ENCODE data around the gene DAB2IP.

DNA sequence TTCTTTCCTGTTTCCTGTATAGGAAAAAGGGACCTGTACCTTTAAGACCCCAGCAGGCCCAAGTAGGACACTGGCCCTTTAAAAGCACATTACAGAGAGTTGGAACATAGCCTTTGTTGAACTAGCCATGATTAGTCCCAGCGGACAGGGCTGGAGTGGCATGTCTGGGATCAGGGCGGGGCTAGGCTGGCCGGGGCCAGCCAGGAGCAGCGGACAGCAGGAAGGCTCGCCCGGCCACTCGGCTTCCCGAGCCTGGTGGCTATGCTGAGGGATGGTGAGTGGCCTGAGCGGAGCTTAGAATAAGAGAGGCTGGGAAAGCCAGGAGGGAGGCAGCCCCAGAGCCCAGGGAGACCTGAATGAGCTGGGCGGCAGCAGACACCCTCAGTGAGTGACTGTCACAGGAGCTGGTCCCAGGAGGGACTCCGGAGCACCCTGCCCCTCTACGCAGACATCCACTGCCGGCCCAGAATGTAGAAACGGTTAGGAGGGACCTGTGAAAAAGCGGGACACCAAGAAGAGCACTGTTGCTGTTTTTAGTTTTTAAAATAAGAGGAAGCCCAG is 92.1 kb downstream of the DAB2IP start:
- TF ChIP-seq, protein P1, sequence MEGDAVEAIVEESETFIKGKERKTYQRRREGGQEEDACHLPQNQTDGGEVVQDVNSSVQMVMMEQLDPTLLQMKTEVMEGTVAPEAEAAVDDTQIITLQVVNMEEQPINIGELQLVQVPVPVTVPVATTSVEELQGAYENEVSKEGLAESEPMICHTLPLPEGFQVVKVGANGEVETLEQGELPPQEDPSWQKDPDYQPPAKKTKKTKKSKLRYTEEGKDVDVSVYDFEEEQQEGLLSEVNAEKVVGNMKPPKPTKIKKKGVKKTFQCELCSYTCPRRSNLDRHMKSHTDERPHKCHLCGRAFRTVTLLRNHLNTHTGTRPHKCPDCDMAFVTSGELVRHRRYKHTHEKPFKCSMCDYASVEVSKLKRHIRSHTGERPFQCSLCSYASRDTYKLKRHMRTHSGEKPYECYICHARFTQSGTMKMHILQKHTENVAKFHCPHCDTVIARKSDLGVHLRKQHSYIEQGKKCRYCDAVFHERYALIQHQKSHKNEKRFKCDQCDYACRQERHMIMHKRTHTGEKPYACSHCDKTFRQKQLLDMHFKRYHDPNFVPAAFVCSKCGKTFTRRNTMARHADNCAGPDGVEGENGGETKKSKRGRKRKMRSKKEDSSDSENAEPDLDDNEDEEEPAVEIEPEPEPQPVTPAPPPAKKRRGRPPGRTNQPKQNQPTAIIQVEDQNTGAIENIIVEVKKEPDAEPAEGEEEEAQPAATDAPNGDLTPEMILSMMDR (IDR thresholded peaks at IDR 0.05; ENCODE audit: borderline replicate concordance, extremely low read depth, low read length, poor library complexity, severe bottlenecking): no peak
- TF ChIP-seq EZH2 (IDR thresholded peaks at IDR 0.05; ENCODE audit: borderline replicate concordance, low read depth, low read length, severe bottlenecking): no peak

All from DND-41 (cell line).